Myocyte (in vitro differentiated cells): Measurements from ENCODE around the gene PPP6R2. TPM values are rescaled to one million over a fixed set of nuclear protein-coding genes. Genes with fewer than 3 reads are reported as not detected.
"Not testable (repeated sequence)": the region's sequence is repeated elsewhere in the genome, so short reads cannot be mapped to it uniquely, and the experiment has no call there.

Experiments
- DNase-seq: peaks from one replicate; pipeline ENCODE4 v3.0.0-alpha.2; 2012; ENCODE audit warnings: low read depth
- total RNA-seq: library from RNA; depleted of rRNA; stranded (reverse); fragments of >200 nt; gene quantifications from 2 replicates; pipeline ENCODE4 v1.2.3, GENCODE V29; 2014

PPP6R2 gene
- total RNA-seq, 1 donor from 2014 or later, result 65.8 TPM

DNA sequence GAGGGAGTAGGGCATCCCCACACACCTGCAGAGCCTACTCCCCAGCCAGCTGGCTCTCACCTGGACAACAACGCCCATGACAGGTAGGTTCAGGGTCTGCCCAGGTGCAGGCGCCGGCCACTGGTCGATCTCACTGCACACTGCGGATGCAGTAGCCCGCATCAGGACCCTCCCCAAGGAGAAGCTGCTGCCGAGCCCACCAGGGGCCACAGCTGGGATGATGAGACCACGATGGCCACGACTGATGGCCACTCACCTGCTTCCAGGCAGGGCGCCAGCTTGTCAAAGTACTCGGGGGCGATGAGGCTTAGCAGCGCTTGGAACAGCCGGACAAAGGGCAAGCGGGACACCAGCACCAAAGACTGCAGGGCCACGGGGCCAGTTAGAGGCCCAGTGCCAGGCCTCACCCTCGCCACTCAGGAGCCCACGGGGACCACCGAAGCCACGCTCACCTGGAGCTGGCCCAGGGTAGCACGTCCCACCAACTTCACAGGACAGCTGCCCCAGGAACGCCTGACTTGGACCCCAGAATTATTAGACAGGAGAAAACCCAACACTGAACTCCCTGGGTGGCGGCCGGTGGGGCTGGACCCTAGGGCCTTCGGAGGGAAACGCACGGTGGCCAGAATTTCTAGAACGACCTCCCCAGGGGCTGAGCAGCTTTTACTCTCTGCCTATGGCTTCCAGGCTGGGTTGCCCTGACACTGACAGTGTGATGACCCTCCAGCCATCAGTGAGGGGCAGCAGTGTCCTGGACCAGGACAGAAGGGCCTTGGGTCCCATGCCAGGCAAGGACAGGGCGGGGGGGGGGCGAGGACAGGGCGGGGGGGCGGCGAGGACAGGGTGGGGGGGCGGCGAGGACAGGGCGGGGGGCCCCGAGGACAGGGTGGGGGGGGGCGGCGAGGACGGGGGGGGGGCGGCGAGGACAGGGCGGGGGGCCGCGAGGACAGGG, 26.7 kb upstream of the PPP6R2 start:
- DNase-seq, result no peak

DNA sequence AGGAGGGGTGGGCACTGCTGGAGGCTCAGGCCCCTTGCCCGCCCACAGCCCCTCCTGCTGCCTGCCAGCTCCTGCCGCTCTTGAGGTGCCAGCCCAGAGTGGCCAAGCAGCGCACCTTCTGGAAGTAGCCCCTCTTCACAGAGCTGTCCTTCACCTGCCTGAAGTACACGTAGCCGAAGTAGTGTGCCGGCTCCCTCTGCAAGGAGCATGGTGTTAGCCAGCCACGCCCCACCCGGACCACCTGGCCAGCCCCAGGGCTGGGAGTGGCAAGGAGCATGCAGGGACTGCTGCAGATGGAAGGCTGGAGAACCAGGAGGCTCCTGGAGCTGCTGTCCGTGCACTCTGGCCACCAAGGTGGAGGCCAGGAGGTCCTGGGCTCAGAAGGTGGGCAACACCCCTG, 25.9 kb upstream of the PPP6R2 start:
- DNase-seq, result no peak

DNA sequence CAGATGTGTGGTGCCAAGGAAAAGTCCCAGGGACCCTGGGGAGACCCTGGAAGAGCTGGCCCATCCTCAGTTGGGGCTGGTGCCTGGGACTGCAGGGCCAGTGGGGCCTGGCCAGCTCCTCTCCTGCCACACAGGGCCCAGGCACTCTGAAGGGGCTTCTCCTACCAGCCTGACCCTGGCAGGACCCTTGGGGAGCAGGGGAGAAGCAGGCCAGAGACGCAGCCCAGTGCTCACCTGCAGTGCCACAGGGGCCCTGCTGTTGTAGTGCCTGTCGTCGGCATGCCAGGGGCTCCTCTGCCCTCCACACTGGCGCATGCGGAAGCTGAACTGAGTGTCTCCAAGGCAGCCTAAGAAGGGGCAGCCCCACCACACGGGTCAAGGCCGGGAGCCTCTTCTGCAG, 25.5 kb upstream of the PPP6R2 start:
- no peak for DNase-seq

DNA sequence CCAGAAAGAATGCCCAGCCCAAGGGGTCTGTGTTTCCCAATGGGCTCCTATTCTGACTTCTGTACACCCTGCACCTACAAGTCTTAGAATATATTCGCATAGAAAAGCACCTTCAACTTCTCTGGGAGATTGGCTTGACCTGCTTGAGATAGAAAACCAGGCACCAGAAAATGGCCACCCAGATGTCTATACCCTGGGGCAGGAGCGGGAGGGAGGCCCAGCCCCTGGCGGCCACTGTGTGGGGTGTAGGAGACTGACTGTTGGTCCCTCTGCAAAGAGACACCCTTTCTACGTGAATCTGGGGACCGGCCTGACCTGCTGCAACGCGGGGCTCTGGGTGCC, 24.8 kb upstream of the PPP6R2 start:
- DNase-seq, result no peak

DNA sequence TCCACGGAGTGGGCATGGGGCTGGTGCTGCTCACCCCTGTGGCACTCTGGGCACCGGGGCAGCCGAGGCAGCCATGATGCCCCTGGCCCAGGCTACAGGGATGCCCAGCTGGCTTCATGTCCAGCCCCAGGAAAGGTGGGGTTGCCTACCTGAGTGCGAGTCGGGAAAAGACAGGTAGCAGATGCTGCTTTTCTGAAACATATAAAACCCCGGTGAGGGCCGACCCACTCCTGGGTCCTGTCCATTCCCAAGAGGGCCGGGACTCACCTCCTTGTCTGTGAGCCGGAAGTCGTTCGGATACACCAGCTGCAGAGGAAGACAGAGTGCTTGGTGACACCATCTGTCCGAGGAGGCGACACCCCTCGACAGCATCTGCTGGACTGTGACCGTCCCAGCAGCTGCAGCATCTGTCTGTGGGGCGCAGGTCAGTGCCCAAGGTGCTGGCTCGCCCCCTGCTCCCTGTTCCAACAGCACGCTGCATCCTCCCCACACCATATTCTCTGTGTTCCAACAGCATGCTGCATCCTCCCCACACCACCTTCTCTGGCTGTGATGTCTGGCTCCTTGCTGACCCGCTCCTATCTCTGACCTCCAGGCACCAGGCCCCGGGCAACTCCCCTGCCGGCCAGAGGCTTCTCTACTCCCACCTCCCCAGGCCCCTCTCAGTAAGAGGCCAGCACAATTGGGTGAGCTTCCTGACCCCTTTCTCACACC, 24.3 kb upstream of the PPP6R2 start:
- no peak for DNase-seq

DNA sequence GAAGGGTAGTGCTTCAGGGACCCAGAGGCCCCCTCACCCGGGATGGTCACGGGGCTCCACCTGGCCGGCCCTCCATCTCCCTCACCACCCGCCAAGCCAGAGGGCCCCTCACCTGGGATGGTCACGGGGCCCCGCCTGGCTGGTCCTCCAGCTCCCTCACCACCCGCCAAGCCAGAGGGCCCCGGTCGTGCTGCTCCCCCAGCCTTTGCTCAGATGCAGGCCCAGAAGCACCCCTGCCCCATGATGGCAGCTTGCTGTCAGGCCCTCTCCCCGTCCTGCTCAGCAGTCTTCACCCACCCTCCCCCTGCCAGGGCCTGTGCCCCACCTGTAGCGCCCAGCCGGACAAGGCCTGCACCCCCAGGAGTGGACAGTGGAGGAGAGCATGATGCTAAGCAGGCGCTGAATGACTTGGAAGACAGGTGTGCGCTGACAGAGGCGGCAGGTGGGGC, 23.6 kb upstream of the PPP6R2 start:
- DNase-seq, result no peak

DNA sequence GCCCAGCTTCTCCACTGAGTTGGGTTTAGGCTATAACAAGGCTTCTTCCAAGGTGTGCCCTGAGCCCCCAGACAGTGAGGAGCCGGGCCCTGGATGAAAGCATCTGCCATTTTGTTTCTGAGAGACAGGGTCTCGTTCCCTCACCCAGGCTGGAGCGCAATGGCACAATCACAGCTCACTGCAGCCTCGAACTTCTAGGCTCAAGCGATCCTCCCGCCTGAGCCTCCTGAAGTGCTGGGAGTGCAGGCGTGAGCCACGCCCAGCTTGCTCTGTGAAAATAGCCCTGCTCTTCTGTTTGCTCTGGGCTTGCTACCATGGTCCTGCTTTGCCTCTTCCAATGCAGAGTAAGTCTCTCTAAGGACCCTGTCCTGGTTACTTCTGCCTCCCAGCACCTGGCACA, 23.0 kb upstream of the PPP6R2 start:
- no peak for DNase-seq

DNA sequence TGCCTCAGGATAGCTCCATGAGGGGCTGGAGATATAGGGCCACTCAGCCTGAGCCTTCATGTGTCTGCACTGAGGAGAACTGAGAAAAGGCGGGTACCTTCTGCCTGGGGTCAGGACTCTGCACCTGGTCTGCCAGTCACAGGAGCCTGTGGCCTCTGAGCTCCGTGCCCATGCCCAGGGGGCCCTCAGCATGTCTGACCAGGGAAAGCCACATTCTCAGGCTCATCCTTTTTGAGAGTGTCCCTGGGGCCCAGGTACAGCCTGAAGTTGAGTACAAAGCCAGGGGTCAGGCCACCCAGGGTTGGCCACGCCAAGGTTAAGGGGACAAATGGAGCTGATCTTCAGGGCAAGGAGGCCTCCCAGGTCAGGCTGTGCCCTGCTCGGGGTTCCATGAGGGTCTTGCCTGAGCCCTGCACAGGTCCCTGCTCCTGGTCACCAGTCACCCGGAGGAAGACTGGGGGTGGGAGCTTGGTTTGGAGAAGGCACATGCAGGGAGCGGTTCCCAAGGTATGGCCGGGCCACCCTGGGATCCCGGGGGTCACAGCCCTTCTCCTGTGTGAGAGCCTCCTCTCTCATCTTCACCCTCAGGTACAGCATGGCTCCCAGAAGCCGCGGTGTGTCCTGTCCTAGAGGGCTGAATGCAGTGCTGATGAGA, 22.3 kb upstream of the PPP6R2 start:
- DNase-seq, result no peak

DNA sequence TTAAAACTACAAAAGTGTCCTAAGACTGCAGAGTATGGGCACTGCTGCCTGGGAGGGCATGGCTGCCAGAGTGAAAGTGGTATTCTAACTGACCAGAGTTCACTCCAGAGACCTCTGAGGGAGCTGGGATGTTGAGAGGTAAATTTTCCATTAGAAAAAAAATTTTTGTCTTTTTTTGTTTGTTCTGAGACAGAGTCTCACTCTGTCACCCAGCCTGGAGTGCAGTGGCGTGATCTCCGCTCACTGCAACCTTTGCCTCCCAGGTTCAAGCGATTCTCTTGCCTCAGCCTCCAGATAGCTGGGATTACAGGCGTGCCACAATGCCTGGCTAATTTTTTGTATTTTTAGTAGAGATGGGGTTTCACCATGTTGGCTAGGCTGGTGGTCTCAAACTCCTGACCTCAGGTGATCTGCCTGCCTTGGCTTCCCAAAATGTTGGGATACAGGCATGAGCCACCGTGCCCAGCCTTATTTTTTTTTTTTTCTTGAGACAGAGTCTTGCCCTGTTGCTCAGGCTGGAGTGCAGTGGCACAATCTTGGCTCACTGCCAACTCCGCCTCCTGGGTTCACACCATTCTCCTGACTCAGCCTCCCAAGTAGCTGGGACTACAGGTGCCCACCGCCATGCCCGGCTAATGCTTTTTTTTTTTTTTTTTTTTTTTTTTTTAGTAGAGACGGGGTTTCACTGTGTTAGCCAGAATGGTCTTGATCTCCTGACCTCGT, 20.6 kb upstream of the PPP6R2 start:
- not testable (repeated sequence) for DNase-seq

DNA sequence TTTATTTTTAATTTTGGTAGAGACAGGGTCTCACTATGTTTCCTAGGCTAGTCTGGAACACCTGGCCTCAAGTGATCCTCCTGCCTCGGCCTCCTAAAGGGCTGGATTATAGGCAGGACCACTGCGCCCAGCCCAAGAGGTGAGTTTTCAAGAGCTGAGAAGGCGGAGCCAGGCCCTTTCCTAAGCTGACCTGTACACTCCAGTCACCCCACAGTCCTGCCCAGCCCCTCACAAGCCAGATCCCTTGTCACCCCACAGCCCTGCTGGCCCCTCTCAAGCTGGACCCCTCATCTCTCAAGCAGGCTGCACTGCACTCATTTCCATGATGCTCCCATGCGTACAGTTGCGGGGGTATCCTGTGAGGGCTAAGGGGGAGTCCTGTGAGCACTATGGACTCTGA, 19.2 kb upstream of the PPP6R2 start:
- DNase-seq, result no peak

DNA sequence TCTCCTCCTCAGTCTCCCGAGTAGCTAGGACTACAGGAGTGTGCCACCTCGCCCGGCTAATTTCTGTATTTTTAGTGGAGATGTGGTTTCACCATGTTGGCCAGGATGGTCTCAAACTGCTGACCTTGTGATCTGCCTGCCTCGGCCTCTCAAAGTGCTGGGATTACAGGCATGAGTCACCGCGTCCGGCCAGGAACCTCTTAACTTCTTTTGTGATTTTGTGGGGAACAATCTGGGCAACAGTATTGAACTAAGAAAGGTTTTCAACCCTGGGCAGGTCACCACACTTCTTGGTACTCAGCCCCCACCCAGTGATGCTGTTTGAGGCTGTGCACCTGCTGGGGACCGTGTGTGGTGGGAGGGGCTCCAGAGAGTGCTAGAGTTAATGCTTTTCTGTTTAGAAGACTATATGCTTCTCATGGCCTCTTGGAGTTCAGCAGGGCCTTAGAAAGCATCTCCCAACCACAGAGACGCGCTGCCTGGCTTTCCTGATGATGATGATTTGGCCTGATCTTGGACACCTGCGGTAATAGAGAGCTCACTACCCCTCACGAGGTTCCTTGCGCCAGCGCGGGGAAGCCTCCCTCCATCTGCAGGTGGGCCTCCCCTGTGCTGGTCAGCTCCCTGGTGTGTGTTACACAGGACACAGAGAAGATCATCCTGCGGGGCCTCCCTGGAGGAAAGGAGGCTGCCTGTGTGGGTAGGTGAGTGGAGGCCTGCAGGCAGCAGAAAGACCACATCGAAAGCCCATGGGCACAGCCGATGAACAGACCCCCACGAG, 17.5 kb upstream of the PPP6R2 start:
- DNase-seq, result no peak

DNA sequence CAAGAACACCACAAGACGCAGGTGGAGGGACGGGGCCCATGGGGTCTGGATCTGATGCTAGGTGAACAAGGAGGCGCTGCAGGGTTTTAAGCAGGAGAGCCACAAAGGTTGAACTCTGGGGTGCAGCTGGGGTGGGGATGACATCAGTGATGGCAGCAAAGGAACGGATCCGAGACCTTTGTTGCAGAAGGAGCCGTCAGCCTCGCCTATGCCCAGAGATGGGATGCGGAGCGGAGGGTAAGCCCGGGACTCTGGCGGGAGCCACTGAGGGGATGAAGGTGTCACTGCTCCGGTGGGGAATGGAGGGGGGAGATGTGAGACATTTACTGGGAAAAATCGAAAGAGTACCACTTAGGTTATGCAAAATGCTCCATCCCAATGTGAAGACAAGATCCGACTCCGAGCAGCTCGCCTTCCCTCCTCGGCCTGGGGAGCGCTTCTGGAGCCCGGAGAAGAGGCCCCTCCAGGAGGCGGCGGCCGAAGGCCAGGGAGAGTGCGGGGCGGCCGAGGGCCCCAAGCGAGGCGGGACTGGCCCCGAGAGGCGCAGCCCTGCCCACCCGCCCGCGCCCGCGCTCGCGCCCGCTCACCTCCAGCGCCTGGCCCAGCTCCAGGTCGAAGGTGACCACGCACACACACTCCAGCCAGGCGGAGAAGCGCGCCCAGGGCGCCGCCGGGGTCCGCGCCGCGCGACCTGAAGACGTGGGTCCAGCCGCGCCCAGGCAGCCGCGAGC, 16.7 kb upstream of the PPP6R2 start:
- no peak for DNase-seq

DNA sequence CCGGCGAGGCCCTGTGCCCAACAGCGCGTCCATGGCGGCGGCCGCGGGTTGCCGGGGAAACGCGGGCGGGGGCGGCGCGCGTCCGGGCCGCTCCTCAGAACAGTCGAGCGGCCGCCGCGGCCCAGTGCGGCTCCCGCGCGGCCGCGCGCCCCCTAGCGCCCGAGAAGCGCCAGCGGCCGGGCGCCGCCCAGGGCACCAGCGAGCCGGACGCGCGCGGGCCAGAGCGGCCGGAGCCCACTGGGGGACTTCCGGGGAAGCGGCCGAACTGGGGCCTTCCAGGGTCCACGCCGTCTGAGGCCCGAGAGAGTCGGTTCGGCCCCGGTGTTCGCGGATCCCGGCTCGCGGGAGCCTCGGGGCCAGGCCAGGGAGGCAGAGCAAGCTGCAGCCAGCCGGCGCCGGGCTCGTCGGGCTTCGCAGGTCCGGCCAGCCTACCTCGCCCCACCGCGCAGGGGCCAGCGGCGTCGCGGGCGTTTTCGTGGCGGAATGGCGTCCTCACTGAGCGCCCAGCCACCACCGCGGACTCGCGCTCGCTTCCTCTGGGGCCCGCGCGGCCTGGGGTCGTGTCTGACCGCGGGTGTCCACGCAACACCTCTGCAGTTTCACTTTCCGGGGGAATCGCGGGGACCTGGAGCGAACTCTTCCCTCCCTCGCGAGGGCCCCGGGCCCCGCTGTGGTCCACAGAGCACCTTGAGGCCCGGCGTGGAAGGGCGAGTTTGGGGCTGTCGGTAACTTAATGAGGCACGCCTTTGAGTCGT, 16.0 kb upstream of the PPP6R2 start, which contains the start of gene DENND6B:
Gene DENND6B (minus strand): TSS at position 57 of the 755 bp plus-strand sequence. CDS start 24 bp downstream, at position 33.
- DNase-seq, result peak; percentile 83

DNA sequence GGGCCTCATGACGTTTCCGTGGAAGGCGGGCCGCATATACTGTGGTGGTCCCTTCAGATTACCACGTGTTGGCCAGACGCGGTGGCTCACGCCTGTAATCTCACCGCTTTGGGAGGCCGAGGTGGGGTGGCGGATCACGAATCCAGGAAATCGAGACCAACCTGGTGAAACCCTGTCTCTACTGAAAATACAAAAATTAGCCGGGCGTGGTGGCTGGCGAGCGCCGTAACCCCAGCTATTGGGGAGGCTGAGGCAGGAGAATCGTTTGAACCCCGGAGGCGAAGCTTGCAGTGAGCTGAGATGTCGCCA, 15.5 kb upstream of the PPP6R2 start:
- no peak for DNase-seq

DNA sequence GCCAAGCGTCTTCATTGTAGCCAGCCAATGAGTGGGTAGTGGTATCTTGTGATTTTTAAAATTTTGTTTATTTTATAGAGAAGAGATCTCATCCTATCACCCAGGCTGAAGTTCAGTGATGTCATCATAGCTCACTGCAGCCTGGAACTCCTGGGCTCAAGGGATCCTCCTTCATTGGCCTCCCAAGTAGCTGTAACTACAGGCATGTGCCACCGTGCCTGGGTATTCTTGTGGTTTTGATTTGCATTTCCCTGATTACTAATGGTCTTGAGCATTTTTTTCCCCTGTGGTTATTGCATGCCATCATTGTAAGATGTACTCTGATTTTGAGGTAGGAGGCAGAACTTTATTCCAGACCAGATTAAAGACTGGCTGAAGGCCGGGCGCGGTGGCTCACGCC, 13.9 kb upstream of the PPP6R2 start:
- no peak for DNase-seq

DNA sequence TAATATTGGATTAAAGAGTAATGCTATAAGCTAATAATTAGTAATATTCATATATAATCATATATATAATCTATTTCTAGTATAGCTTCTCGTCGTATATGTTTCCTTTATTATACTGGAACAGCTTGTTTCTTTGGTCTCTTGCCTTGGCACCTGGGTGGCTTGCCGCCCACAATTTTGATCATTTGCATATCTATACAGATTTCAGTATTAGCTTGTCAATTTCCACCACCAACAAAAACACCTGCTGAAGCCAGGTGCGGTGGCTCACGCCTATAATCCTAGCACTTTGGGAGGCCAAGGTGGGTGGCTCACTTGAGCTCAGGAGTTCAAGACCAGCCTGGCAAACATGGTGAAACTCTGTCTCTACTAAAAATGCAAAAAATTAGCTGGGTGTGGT, 8.7 kb upstream of the PPP6R2 start:
- not testable (repeated sequence) for DNase-seq

DNA sequence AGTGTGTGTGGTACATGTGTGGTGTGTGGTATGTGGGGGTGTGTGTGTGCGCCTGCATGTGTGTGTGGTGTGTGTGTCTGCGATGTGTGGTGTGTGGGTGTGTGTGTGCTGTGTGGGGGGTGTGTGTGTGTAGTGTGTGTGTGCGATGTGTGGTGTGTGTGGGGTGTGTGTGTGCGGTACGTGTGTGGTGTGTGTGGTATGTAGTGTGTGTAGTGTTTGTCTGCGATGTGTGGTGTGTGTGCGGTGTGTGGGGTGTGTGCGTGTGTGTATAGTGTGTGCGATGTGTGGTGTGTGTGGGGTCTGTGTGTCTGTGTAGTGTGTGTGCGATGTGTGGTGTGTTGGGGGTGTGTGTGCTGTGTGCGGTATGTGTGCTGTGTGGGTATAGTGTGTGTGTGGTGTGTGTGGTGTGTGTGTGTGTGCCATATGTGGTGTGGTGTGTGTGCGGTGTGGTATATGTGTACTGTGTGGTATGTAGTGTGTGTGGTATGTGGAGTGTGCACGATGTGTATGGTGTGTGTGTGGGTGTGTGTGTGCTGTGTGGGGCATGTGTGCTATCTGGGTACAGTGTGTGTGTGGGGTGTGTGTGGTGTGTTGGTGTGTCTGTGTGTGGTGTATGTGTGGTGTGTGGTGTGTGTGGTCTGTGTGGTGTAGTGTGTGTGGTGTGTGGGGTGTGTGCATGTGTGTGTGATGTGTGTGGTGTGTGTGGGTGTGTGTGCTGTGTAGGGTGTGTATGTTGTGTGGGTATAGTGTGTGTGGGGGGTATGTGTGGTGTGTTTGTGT, 5.7 kb upstream of the PPP6R2 start:
- no peak for DNase-seq

DNA sequence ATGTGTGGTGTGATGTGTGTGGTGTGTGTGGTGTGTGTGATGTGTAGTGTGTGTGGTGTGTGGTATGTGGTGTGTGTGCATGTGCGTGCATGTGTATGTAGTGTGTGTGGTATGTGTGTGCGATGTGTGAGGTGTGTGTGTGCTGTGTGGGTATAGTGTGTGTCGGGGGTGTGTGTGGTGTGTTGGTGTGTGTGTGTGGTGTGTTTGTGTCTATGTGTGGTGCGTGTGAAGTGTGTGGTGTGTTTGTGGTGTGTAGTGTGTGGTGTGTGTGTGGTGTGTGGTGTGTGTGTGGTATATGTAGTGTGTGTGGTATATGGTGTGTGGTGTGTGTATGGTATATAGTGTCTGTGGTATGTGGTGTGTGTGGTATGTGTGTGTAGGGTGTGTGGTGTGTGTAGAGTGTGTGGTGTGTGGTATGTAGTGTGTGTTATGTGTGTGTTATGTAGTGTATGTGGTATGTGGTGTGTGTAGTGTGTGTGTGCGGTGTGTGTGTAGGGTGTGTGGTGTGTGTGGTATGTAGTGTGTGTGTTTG, 5.0 kb upstream of the PPP6R2 start:
- DNase-seq, result no peak
